Activated B cell treated with CpG ODN at 0.5 μM for 24 hours (primary cell): Measurements from ENCODE around the gene FBXL4. TPM values are rescaled to one million over a fixed set of nuclear protein-coding genes. Genes with fewer than 3 reads are reported as not detected.

ENCODE experiments used
- ATAC-seq: fragments of 200-7000 bp; cut with Tn5 transposase; one replicate; pipeline ENCODE4 v1.10.0; 2021; ENCODE audit warnings: low read depth, mild to moderate bottlenecking, moderate library complexity
- CTCF ChIA-PET: fragments of 350-600 bp; sonication (Branson Sonifier 250); formaldehyde crosslinking; loops from one replicate; lab custom pipeline; 2021; ENCODE audit warnings: antibody characterized with exemption; lab: Charles Lee
- POLR2A ChIA-PET: fragments of 350-600 bp; sonication (Branson Sonifier 250); formaldehyde crosslinking; loops from one replicate; lab custom pipeline; 2021; ENCODE audit warnings: antibody characterized with exemption; lab: Charles Lee
- DNase-seq: peaks from one replicate; pipeline ENCODE4 v3.0.0; 2022
- H3K27ac Mint-ChIP-seq: one replicate; pipeline ENCODE4 v1.8.0; 2020; ENCODE audit warnings: mixed read lengths
- H3K27me3 Mint-ChIP-seq: one replicate; pipeline ENCODE4 v1.8.0; 2021; ENCODE audit warnings: mixed read lengths
- H3K36me3 Mint-ChIP-seq: one replicate; pipeline ENCODE4 v1.8.0; 2021; ENCODE audit warnings: low read depth, mixed read lengths
- H3K4me1 Mint-ChIP-seq: one replicate; pipeline ENCODE4 v1.8.0; 2021; ENCODE audit warnings: mixed read lengths
- H3K4me3 Mint-ChIP-seq: one replicate; pipeline ENCODE4 v1.8.0; 2020; ENCODE audit warnings: mild to moderate bottlenecking, mixed read lengths
- H3K9me3 Mint-ChIP-seq: one replicate; pipeline ENCODE4 v1.8.0; 2020; ENCODE audit warnings: mixed read lengths
- intact Hi-C: fragments of 100-400 bp; cut with micrococcal nuclease; formaldehyde crosslinking; loops from one replicate; pipeline ENCODE4 v1.15.1; 2024
- total RNA-seq: library from RNA; stranded (reverse); gene quantifications from 2 replicates; pipeline ENCODE4 v1.2.3, GENCODE V29; 2022
- TF ChIP-seq, protein P1 (sequence below): fragments of 200-600 bp; IDR thresholded peaks from one replicate; pipeline ENCODE4 v1.8.0; 2022; ENCODE audit warnings: antibody characterized with exemption, mild to moderate bottlenecking

The FBXL4 gene
- total RNA-seq, 1 donor from 2014 or later = 10.8 TPM

GRCh38 chr6:98905759-98906158 lies 42.0 kb downstream of the FBXL4 start:
- Mint-ChIP-seq H3K36me3 (peaks cover 61% of the 10 kb centered on the region), H3K27ac (no peak overlapping the region), H3K4me3 (no peak overlapping the region), H3K9me3 (no peaks in the 10 kb centered on the region), H3K27me3 (no peaks in the 10 kb centered on the region), H3K4me1 (no peaks in the 10 kb centered on the region)
- no peak for ATAC-seq
- no peak for DNase-seq
- POLR2A ChIA-PET = no interaction called here
- intact Hi-C loops = no loop called here
- CTCF ChIA-PET = no interaction called here
- TF ChIP-seq, protein P1, sequence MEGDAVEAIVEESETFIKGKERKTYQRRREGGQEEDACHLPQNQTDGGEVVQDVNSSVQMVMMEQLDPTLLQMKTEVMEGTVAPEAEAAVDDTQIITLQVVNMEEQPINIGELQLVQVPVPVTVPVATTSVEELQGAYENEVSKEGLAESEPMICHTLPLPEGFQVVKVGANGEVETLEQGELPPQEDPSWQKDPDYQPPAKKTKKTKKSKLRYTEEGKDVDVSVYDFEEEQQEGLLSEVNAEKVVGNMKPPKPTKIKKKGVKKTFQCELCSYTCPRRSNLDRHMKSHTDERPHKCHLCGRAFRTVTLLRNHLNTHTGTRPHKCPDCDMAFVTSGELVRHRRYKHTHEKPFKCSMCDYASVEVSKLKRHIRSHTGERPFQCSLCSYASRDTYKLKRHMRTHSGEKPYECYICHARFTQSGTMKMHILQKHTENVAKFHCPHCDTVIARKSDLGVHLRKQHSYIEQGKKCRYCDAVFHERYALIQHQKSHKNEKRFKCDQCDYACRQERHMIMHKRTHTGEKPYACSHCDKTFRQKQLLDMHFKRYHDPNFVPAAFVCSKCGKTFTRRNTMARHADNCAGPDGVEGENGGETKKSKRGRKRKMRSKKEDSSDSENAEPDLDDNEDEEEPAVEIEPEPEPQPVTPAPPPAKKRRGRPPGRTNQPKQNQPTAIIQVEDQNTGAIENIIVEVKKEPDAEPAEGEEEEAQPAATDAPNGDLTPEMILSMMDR = no peak

GRCh38 chr6:98904096-98904495 lies 43.6 kb downstream of the FBXL4 start:
- Mint-ChIP-seq H3K4me1 (no peaks in the 10 kb centered on the region), H3K27me3 (no peaks in the 10 kb centered on the region), H3K4me3 (no peak overlapping the region)

GRCh38 chr6:98900706-98901105 lies 47.0 kb downstream of the FBXL4 start:
- intact Hi-C loops = no loop called here
- ChIA-PET CTCF (no interaction called here), POLR2A (no interaction called here)
- H3K36me3 Mint-ChIP-seq = peaks cover 74% of the 10 kb centered on the region
- TF ChIP-seq, protein P1 = no peak
- ATAC-seq (no peak), DNase-seq (no peak)
- peaks cover 7% of the 10 kb centered on the region for H3K4me1 Mint-ChIP-seq
- H3K27me3 Mint-ChIP-seq = no peaks in the 10 kb centered on the region
- H3K9me3 Mint-ChIP-seq = peaks cover 7% of the 10 kb centered on the region
- H3K4me3 Mint-ChIP-seq = no peak overlapping the region
- H3K27ac Mint-ChIP-seq = no peak overlapping the region

More at GRCh38 chr6:98904096-98904495, 43.6 kb downstream of the FBXL4 start:
- Mint-ChIP-seq H3K9me3 (peaks cover 4% of the 10 kb centered on the region), H3K27ac (no peak overlapping the region), H3K36me3 (peaks cover 70% of the 10 kb centered on the region)
- ATAC-seq (no peak), DNase-seq (no peak)
- intact Hi-C loops = no loop called here
- CTCF ChIA-PET = no interaction called here
- TF ChIP-seq, protein P1 = no peak
- POLR2A ChIA-PET = no interaction called here

DNA sequence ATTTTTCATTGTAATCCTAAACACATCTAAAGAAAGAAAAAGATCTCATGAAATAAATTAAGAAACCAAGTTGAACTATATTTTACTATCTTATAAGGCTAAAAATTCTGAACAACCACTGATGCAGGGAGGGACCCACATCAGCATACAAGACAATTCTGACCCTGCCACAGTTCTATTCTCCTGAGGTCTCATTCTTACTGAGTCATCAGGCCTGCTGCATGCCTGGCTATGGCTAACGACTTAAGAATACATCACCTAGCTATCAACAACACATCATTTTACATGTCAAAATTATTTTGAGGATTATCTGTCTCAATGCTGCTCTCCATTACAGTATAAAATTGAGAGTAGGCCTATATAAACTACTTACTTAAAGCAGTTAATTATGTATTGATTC lies 52.9 kb downstream of the FBXL4 start:
- no peak overlapping the region for H3K27ac Mint-ChIP-seq
- H3K36me3 Mint-ChIP-seq = peaks cover 58% of the 10 kb centered on the region
- H3K4me1 Mint-ChIP-seq = peaks cover 7% of the 10 kb centered on the region
- H3K9me3 Mint-ChIP-seq = peaks cover 7% of the 10 kb centered on the region
- intact Hi-C loops = no loop called here
- H3K27me3 Mint-ChIP-seq = no peaks in the 10 kb centered on the region
- DNase-seq (no peak), ATAC-seq (no peak)
- H3K4me3 Mint-ChIP-seq = no peak overlapping the region
- ChIA-PET POLR2A (no interaction called here), CTCF (no interaction called here)
- TF ChIP-seq, protein P1 = no peak

DNA sequence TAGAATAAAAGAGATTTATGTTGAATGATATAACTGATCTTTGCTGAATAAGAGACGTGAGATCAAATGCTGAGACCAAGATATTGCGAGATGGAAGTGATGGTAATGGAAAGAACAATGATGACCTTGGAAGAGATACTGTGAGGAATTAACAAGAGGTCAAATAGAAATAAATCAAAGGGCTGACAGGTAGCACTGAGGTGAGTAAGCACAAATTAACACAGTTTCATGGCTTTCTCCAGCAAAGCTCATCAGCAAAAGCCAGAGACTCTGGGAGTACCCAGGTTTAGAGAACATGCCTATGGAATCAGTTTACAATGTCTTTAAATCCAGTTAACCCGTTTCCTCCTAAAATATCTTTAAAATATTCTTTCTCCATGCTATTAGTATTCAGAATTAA lies 60.1 kb downstream of the FBXL4 start:
- ChIA-PET CTCF (no interaction called here), POLR2A (no interaction called here)
- no peak for DNase-seq
- no peak overlapping the region for H3K27ac Mint-ChIP-seq
- H3K27me3 Mint-ChIP-seq = no peaks in the 10 kb centered on the region
- H3K9me3 Mint-ChIP-seq = no peaks in the 10 kb centered on the region
- H3K36me3 Mint-ChIP-seq = peaks cover 42% of the 10 kb centered on the region
- ATAC-seq = no peak
- TF ChIP-seq, protein P1 = no peak
- no peak overlapping the region for H3K4me3 Mint-ChIP-seq
- intact Hi-C loops = no loop called here
- H3K4me1 Mint-ChIP-seq = no peaks in the 10 kb centered on the region
